Esophagus mucosa (tissue), 1 donor: Measurements from ENCODE around the gene WDR37. TPM values are rescaled to one million over a fixed set of nuclear protein-coding genes. Genes with fewer than 3 reads are reported as not detected.
"Not testable (repeated sequence)": the region's sequence is repeated elsewhere in the genome, so short reads cannot be mapped to it uniquely, and the experiment has no call there.

ENCODE experiments used
- ATAC-seq: fragments of 200-7000 bp; cut with Tn5 transposase; one replicate; pipeline ENCODE4 v1.9.1; 2020
- total RNA-seq: library from RNA; stranded (reverse); gene quantifications from one replicate; pipeline ENCODE4 v1.2.4, GENCODE V29; 2023
- donor health status: DM: yes; HTN: yes; CAD: no.

Gene WDR37, protein sequence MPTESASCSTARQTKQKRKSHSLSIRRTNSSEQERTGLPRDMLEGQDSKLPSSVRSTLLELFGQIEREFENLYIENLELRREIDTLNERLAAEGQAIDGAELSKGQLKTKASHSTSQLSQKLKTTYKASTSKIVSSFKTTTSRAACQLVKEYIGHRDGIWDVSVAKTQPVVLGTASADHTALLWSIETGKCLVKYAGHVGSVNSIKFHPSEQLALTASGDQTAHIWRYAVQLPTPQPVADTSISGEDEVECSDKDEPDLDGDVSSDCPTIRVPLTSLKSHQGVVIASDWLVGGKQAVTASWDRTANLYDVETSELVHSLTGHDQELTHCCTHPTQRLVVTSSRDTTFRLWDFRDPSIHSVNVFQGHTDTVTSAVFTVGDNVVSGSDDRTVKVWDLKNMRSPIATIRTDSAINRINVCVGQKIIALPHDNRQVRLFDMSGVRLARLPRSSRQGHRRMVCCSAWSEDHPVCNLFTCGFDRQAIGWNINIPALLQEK
- 12.9 TPM for total RNA-seq

DNA sequence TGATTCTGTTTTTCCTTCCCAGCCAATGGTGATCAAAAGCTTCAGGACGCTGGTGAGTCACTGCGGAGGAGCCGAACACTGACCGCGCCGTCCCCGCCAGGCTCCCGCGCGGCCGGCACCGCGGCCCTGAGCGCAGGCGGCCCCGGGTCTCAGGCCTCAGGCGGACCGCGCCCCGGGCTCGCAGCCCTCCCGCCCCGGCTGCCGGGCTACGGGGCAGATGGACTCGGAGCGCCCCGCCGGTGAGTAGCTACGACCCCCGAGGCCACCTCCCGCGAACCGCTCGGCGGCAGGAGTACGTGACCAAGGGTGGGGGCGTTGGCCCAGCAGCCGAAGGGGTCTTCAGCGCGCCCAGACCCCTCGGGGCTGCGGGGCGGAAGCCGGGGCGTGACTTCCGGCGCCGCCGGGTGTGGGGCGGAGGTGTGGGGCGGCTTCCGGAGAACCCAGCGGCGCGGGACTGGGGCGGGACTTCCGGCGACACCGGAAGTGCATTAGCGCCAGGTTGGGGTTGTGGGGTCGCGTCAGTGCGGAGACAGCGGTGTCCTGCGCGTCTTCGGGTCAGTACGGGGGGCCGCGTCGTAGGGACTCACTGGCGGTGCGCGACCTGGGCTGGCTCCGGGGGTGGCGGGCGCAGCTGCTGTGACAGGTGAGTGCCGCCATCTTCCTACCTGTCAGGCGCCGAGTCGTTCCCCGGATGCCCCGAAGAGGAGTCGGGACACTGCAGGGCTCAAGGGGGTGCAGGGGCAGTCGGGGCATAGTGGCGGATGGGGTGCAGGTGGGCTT, at the start of gene WDR37:
TSS of gene WDR37 (plus strand) at position 60 of the 780 bp plus-strand sequence. CDS start 15,771 bp downstream, outside the sequence.
- ATAC-seq, result peak; percentile 84

DNA sequence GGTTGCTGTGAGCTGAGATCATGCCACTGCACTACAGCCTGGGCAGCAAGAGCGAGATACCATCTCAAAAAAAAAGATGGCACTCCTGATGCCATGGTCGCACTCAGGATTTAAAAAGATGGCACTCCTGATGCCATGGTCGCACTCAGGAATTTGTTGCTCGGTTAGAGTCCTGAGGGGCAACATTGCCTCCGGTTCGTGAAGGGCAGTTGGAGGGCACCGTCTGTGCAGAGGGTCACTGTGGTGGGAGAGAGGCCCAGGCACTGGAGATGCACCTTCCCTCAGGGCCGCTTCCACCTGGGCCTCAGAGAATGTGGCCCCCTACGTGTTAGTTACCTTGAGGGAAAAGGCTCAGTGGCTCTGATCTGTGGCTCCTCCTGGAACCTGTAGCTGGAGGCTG, 49.6 kb upstream of the WDR37 start:
- ATAC-seq, result no peak

DNA sequence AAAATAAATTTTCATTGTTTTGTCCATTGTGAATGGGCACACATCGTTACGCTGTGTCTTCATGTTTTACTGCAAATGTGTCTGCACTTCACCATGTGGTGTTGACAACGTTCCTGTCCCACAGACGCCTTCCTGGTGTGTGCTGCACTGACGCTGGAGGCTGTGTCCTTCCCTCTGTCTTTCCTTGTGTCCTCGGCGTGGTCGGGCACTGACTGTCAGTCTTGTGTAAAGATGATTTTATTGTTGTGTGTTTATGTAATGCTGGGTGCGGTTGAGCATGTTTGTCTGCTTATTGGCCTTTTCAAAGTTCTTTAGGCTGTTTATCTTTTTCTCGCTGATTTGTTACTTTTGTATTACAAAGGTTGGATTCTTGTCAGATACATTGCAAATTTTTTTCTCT, 48.6 kb upstream of the WDR37 start:
- ATAC-seq, result no peak

DNA sequence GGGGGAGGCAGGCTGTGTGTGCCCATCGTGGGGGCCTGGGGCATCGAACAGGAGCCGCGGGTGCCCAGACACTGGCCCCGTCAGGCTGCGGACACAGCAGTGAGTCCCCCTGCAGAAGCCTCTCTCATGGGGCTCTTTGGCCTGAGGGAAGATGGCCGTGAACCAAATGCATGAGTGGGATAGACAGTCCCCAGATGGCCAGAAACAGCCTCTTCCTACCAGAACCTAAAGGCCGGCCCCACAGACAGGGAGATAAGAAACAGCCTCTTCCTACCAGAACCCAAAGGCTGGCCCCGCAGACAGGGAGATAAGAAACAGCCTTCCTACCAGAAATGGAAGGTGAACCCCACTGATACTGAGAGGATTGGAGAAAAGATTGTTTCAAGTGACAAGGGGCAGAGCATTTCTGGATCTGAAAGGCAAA, 47.1 kb upstream of the WDR37 start:
- no peak for ATAC-seq

DNA sequence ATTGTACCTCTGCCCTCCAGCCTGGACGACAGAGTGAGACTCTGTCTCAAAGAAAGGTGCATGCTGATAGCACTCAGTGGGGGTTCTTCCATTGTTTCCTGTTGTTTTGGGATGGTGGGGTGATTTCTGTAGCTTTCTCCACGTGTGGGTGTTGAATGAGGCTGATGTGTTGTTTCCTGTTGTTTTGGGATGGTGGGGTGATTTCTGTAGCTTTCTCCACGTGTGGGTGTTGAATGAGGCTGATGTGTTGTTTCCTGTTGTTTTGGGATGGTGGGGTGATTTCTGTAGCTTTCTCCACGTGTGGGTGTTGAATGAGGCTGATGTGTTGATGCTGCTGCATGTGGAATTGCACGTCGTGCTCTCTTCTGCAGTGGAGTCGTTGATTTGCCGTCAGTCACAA, 46.2 kb upstream of the WDR37 start:
- not testable (repeated sequence) for ATAC-seq

DNA sequence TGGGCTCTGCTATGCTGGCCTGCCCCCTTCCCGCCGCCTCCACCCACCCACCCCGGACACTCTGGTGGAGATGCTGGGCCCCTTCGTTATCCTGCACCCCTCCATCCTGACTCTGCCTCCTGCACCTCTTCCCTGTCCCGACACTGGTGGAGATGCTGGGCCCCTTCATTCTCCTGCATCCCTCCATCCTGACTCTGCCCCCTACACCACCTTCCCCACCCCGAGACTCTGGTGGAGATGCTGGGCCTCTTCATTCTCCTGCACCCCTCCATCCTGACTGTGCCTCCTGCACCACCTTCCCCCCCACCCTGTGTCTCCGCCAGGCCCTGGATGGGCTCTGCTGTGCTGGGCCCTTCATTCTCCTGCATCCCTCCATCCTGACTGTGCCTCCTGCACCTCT, 45.5 kb upstream of the WDR37 start:
- peak; percentile 48 for ATAC-seq

DNA sequence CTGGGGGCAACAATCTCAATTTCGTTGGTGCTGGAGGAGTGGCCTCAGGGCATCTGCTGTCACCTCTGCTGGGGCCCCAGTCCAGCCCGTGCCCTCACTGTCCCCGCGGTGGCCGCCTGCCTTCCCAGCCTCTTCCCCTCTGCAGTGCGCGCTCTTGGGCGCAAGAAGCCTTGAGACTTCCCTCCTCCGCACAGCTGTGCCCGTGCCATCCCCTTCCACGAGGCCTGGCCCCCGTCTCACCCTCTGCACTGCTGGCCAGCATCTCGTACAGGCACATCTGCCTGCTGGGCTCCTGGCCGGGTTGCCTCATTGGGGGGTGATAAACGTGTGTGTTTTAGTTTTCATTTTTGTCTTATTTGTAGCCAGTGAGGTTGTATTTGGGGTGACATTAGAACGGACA, 44.5 kb upstream of the WDR37 start:
- ATAC-seq, result no peak

DNA sequence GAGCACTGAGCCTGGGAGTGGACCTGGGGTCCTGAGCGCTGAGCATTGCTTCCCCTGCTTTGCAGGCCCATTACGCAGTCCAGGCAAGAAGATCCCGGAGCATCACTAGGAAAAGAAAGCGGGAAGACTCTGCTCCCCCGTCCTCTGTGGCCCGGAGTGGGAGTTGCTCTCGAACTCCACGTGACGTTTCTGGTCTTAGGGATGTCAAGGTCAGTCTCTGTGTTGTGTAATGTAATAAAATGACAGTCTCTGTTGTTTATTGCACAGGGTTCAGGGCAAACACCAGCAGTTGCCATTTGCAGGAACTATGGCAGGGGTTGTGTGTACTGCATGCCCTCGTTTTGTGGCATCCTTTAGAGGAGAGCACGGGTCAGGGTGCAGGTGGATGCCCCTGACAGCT, 40.5 kb upstream of the WDR37 start:
- ATAC-seq, result no peak

DNA sequence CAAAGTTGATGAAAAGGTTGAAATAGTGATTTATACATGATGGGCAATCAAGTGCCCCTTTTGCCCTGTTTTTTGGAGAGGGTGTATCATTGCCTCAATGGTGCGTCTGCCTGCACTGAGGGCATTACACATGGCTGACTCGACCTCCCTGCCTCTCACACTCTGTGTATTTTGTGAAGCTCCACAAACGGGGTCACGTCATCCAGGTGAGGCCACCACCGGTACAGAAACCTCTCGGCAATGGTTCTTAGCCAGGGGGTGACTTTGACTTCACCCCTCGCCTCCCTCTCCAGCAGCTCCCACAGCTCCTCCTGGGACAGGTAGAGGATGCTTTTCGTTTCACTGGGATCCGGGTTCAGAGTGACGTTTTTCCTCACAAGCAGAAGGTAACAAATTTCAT, 36.8 kb upstream of the WDR37 start:
- no peak for ATAC-seq

DNA sequence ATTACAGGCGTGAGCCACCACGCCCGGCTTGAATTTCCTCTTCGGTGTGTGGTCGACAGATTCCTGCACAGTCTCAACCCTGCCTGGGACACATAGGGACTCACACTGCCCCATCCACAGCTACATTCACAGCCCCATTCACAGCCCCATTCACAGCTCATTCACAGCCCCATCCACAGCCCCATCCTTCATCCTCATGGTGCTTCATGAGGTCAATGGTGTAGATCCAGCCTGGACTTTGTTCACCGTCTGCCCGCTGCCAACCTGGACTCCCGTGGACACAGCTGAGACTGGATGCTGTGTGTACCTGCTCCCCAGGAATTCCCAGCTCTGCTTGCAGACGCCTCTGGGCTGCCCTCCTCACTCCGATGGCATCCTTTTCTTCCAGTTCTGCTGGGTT, 35.7 kb upstream of the WDR37 start:
- ATAC-seq, result peak; percentile 40

DNA sequence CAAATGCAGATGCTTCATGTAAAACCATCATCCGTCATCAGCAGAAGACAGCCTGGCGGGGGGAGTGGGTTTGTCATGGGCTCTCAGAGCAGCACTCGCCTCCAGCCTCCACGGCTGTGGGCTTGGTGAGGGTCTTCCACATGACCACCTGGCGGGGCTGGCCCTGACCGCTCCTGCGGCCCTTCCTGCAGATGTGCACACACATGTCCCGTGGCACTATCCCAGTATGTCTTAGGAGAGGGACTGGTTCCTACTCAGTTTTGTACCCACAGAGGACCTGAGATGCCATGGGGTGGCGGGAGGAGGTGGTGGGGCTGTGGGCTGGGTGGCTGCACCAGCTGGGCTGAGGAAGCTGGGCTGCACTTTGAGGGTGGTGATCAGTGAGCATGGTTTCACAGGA, 35.2 kb upstream of the WDR37 start:
- ATAC-seq, result peak; percentile 29

DNA sequence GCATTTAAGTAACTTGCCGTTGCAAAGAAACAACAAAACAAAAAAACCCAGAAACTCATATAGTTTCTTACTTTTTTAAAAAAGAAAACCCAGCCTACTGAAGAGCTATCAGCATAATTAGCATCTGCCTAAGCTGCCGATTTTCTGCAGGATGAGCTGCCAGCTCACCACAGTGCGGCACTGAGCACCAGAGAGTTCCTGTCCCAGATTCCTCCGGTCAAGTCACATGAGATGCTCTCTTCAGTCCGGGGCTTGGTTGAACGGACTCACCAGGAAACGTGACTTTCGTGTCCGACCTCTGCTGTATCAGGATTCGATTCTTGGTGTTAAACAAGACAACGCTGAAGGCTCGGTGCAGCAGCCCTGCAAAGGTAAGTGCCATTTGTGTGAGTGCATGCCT, 33.8 kb upstream of the WDR37 start:
- ATAC-seq, result no peak

DNA sequence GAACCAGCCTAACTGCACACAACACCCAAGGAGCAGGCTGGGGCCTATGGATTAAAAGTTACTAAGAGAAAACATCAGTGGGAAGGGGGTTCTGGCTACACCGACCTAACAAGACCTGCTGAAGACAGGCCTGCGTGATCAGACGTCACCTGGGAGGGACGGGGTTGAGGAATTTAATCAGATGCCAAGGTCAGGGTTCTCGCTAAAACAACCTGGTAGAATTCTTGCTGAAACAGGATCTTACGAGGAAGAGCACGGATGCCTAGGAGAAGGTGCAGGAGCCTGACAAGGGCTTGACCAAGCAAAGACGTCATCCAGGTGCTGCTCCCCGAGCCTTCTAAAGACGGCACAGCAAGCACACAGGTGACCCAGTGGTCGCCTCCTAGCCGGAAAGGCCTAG, 32.1 kb upstream of the WDR37 start:
- ATAC-seq, result peak; percentile 10

DNA sequence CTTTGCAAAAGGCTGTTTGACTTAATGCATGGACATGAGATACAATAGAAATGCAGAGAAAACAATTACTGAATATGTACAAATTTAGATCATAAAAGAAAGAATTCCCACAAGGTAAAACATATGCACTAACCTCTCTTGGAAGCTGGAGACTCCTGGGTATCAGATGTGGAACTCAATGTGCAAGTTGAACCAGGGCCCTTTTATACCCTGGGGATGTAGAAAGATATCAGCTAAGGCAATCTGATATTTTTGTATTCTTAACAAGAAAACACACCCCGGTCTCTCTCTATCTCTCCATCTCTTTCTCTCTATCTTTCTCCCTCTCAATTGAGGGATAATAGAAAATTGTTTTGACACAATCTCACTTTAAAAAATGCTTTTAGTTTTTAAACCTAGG, 30.5 kb upstream of the WDR37 start, which contains the start of gene IDI2:
TSS of gene IDI2 (minus strand) at position 177 of the 400 bp plus-strand sequence. CDS start 1,136 bp downstream, outside the sequence.
- no peak for ATAC-seq

DNA sequence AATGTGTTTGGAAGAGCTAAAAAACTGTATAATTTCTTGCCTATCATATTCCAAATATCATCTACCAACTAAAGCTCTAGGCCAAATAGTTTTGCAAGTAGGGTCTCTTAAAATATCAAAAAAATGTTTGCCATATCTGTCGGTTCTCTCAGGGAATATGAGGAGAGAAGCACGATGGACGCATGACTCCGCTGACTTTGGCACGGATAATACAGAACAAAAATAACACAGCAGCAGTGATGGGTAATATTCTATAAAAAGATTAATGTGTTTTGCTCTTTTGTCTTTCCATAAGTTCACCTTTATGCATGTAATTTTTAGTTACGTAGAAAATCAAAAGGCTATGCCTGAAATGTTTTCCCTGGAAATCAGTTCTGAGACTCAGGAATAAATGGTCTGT, 29.6 kb upstream of the WDR37 start:
- no peak for ATAC-seq

DNA sequence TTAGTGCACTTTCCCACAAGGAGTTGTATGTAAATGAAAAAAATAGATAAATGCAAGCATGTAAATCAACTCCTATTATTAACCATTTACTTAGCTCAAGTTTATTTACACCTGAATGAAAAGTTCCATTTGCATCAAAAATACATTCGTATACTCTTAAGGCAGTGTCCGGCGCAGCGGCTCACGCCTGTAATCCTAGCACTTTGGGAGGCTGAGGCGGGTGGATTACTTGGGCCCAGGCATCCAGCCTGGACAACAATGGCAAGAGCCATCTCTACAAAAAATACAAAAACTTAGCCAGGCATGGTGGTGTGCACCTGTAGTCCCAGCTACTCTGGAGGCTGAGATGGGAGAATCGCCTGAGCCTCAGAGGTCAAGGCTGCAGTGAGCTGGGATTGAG, 26.3 kb upstream of the WDR37 start:
- ATAC-seq, result no peak

DNA sequence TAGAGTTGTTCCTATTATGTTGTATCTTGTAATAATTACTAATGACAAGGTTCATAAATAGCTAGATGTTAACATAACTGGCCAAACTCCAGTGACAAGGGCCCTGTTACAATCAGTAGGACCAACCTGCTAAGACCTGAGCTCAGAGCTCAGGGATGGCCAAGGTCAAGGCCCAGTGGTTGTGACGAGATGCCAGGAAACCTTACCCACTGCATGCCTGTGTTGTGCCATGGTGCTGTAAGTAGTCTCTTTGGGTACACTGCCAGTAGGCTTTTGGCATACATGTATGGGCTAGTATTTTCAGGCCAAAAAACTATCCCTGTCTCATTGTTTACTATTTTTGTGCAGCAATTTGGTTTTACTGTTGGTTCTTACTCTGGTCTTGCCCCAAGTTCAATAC, 22.6 kb upstream of the WDR37 start:
- no peak for ATAC-seq

DNA sequence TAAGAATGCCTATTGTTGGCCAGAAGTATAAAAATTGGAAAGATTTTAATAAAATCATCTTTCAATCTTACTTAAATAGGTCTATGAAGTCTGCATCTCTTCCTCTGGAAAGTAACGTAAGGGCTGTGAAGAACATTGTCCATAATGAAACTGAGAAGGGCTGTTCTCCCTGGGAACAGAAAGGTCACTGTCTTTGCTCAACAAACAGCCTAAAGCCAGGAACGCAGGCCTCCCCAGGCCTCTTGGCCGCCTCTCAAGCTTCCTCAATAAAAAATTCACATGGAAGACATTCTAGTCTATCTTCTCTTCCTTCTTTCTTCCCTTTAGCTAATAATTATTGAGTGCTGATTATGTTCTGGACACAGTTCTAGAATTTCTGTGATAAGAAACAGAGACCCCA, 21.4 kb upstream of the WDR37 start:
- no peak for ATAC-seq

DNA sequence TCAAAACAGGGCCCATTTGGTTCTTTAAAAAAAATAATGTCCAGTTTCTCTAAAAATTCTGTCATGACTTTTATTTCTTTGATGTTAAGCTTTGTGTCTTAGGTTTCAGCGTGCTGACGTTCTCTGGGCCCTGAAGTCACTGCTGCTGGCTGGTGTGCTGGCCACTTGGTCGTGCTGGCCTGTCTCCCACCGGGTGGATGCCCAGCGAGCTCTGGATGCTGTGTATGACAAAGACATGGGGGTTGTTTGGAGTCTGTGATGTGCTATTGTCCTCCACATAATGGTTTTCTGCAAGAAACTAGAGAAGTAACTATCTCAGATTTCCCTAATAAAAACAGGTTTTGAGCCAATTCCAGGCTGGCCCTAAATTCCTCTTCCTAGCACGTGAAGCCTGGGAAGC, 21.0 kb upstream of the WDR37 start:
- ATAC-seq, result no peak

DNA sequence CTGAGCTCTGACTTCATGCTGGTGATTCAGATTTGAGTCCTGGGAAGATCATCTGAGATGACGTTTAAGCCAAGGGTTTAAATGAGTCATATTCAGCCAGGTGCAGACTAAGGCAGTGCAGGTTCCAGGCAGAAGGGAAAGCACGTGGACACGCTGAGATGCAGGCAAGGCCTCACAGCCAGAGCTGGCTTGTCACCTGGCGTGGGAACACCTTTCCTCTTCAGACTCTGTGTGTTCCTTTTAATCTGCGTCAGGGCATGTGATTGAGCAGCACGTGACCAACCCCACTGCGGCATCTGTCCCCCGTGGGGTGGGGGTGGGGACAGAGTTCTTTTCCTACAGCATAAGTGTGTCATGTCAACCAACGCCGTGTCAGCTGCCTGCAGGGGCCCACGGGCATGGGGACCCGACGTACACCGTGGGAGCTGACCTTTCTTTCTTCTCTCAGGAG, 19.8 kb upstream of the WDR37 start:
- ATAC-seq, result peak; percentile 99

DNA sequence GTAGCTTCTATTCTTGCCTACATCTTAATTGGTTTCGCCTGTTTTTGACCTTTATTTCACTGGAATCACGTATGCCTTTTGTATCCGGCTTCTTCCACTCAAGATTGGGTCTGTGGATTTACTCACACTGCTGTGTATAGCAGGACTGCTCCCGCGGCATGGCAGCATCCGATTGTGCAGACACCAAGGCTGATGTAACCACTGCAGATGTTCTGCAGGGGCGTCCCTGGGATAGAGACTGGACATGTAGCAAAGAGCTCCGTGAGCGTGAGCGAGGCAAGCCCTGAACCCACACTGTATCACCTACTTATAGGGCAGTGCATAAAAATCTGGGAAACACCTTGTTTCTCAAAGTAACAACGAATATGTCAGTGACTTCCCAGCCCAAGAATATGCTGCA, 19.1 kb upstream of the WDR37 start:
- ATAC-seq, result no peak

DNA sequence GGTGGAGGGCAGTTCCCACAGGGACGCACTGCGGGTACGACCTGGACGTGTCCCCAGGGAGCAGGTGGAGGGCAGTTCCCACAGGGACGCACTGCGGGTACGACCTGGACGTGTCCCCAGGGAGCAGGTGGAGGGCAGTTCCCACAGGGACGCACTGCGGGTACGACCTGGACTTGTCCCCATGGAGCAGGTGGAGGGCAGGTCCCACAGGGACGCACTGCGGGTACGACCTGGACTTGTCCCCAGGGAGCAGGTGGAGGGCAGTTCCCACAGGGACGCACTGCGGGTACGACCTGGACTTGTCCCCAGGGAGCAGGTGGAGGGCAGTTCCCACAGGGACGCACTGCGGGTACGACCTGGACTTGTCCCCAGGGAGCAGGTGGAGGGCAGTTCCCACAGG, 17.4 kb upstream of the WDR37 start:
- not testable (repeated sequence) for ATAC-seq

DNA sequence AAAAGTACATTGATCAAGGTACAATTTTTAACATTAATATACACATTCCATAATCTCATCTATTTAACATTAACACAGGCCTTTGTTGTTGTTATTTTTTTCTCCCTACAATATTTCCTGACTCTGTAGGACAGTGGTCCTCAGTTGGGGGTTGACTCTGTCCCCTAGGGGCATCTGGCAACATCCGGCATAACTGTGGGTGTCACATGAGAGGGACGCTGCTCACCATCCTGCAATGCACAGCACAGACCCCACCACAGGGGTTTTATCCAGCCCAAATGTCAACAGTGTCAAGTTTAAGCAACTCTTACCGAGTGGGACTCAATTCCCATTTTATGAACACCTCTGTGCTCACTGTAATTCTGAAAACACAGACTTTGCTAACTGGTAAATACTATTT, 16.1 kb upstream of the WDR37 start:
- no peak for ATAC-seq

DNA sequence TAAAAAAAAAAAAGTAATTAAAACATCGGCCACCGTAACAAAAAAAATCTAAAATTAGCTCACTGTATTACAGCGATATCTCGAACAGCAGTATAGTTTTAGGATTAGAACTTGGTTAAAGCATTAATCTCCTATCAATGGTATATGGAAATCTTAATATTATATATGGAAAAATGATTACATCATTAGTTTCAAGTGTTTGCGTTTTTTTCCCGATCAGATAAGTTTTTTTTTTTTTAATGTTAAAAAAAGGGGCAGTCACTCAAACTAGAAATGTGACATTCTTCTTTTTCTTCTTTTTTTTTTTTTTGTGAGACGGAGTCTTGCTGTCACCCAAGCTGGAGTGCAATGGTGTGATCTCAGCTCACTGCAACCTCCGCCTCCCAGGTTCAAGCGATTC, 14.7 kb upstream of the WDR37 start:
- no peak for ATAC-seq
